ENCODE results near the gene TPGS1. TPM values are rescaled to one million over a fixed set of nuclear protein-coding genes. Genes with fewer than 3 reads are reported as not detected.

Gene TPGS1
- total and polyA plus RNA-seq, 2 of the 8 experiments (the other 6 are each of a cell fraction or from before 2014, with no cell fraction given): 9.1 to 10.6 TPM

- no peak overlapping the region for H2BK5ac ChIP-seq (ENCODE audit: low read depth, low read length)
- H3K4me3 ChIP-seq (ENCODE audit: extremely low read depth in 1 of 4, insufficient read depth in 2 of 4, low read depth in 3 of 4, low read length in 4 of 4): no peak overlapping the region
- no peak overlapping the region for H3K27ac ChIP-seq (ENCODE audit: low read depth, low read length)
- FAIRE-seq (no peak), DNase-seq (ENCODE audit: low read depth in 1 of 2, low spot score in 2 of 2) (no peak)
- 89% methylated on average over 34 of the region's 34 CpGs; no CpG with 5 or more reads in 1 of the 2 experiments for WGBS, 2 experiments (ENCODE audit: extremely low coverage in 1 of 2, insufficient coverage in 1 of 2, insufficient read length in 1 of 2, insufficient replicate concordance in 2 of 2, low coverage in 1 of 2, low lambda C conversion rate in 2 of 2, missing lambda C conversion rate in 1 of 2)
- no peaks in the 10 kb centered on the region for H3K9me3 ChIP-seq (ENCODE audit: insufficient read depth in 2 of 2, low read depth in 1 of 2, low read length in 1 of 2)
- ChIA-PET CTCF (ENCODE audit: partially characterized antibody) (interaction anchor here (0.9 to 2.0 kb wide), 3 partner anchors 10 to 31 kb away, joined by 3 to 7 read pairs (median 4); partner anchors contain the start of gene CDC34), POLR2A (ENCODE audit: partially characterized antibody) (interaction anchor here (0.6 to 4.2 kb wide), 10 partner anchors 9 to 52 kb away, joined by 3 to 43 read pairs (median 4); partner anchors contain the start of gene CDC34)
- H4K8ac ChIP-seq (ENCODE audit: extremely low read depth, insufficient read depth, low read length): no peak overlapping the region
- peaks cover 2 to 21% of the 10 kb centered on the region in 2 experiments for H4K20me1 ChIP-seq (replicated peaks in 1 of 2; ENCODE audit: control insufficient read depth in 1 of 2, insufficient read depth in 2 of 2, low read length in 2 of 2)
- H3K27me3 ChIP-seq (replicated peaks in 1 of 4; ENCODE audit: control insufficient read depth in 3 of 4, extremely low read depth in 1 of 4, insufficient read depth in 3 of 4, low read length in 3 of 4): no peaks in the 10 kb centered on the region
- no peak overlapping the region for H3K4me2 ChIP-seq (ENCODE audit: insufficient read depth in 1 of 2, low read depth in 2 of 2, low read length in 2 of 2)
- H4K5ac ChIP-seq (ENCODE audit: insufficient read length, low read depth, low read length): no peak overlapping the region
- H3K36me3 ChIP-seq (ENCODE audit: control insufficient read depth in 2 of 4, insufficient read depth in 4 of 4, low read length in 3 of 4): peaks cover 0 to 33% (median 11%) of the 10 kb centered on the region in 4 experiments; a peak in 6 of 8 replicates
- H3K79me2 ChIP-seq (ENCODE audit: control insufficient read depth in 1 of 2, insufficient read depth in 2 of 2, low read length in 2 of 2): no peaks in the 10 kb centered on the region
- no peaks in the 10 kb centered on the region; a peak in 1 of 7 replicates for H3K4me1 ChIP-seq (replicated peaks in 1 of 4; ENCODE audit: control insufficient read depth in 3 of 4, insufficient read depth in 4 of 4, low read length in 3 of 4)
- H2BK120ac ChIP-seq (replicated peaks; ENCODE audit: low read depth, low read length): no peak overlapping the region
- H3K23ac ChIP-seq (ENCODE audit: insufficient read length): no peak overlapping the region
- H2AK5ac ChIP-seq (ENCODE audit: low read depth, low read length): no peak overlapping the region
- no peak overlapping the region for H2BK20ac ChIP-seq (ENCODE audit: low read length)
- H3K23me2 ChIP-seq (ENCODE audit: low read depth, low read length): peaks cover 3% of the 10 kb centered on the region; the same call in 1 of the 2 replicates
- H3K4ac ChIP-seq (replicated peaks; ENCODE audit: insufficient read length, low read depth, low read length): no peak overlapping the region
- H3K9ac ChIP-seq (replicated peaks in 1 of 4; ENCODE audit: extremely low read depth in 1 of 4, low read depth in 3 of 4, low read length in 3 of 4): no peak overlapping the region
- no peak overlapping the region for H2BK12ac ChIP-seq (ENCODE audit: low read depth, low read length)
- no peak overlapping the region for H3K18ac ChIP-seq (ENCODE audit: extremely low read depth, low read length)
- H3K14ac ChIP-seq (ENCODE audit: insufficient read length): no peak overlapping the region
- 0 out of 2 replicates have a peak, but pooled peaks cover 6% of the 10 kb centered on the region for H3K79me1 ChIP-seq (ENCODE audit: low read depth, low read length)
- no peak overlapping the region for H2AFZ ChIP-seq (ENCODE audit: low read length)
- H4K91ac ChIP-seq (replicated peaks; ENCODE audit: insufficient read length, low read length): no peak overlapping the region
- no peak overlapping the region for H2BK15ac ChIP-seq (ENCODE audit: low read length)
- no peak overlapping the region for H3K56ac ChIP-seq (replicated peaks; ENCODE audit: insufficient read length, low read depth, low read length)
- TF ChIP-seq BCL11A (IDR thresholded peaks at IDR 0.05; ENCODE audit: low read depth in 2 of 2, low read length in 2 of 2) (no peak), RBBP5 (IDR thresholded peaks at IDR 0.05; ENCODE audit: borderline replicate concordance, low read depth, low read length) (no peak), USF2 (IDR thresholded peaks at IDR 0.05; ENCODE audit: low read length) (no peak), SP1 (IDR thresholded peaks at IDR 0.05; ENCODE audit: low read depth, low read length) (no peak), SIX5 (IDR thresholded peaks at IDR 0.05; ENCODE audit: low read depth, low read length) (no peak)
These were observed 35.0 kb downstream of the TPGS1 start for GRCh38 chr19:542173-542866.
